PC-3 (cell line): ENCODE measurements around the gene LAMA3. TPM values are rescaled to one million over a fixed set of nuclear protein-coding genes. Genes with fewer than 3 reads are reported as not detected.

Experiments
- ATAC-seq: fragments of 200-7000 bp; cut with Tn5 transposase; 2 replicates; pipeline ENCODE4 v1.9.1; 2020; ENCODE audit warnings: mild to moderate bottlenecking, moderate library complexity
- BruUV-seq: library from RNA; stranded (reverse); fragments of 400-500 nt; replicated peaks from 2 replicates; lab custom pipeline; 2021; lab: Mats Ljungman, UMichigan
- CTCF ChIA-PET: fragments of 300-600 bp; sonication (Branson Sonifier 250); formaldehyde crosslinking; loops from one replicate; lab custom pipeline; 2022; ENCODE audit warnings: antibody characterized with exemption; lab: Charles Lee
- POLR2A ChIA-PET: fragments of 300-600 bp; sonication (Branson Sonifier 250); formaldehyde crosslinking; loops from one replicate; lab custom pipeline; 2022; ENCODE audit warnings: antibody characterized with exemption; ENCODE audit not compliant: unreplicated experiment; lab: Charles Lee
- DNase-seq: peaks from one replicate; pipeline ENCODE4 v3.0.0-alpha.2; 2015
- H2AFZ ChIP-seq: fragments of 300-600 bp; sonication (generic); 2 replicates; pipeline ENCODE4 v1.6.0; 2016; ENCODE audit warnings: antibody characterized with exemption, low read length
- H3F3A ChIP-seq: fragments of 300-600 bp; sonication (generic); one replicate; pipeline ENCODE4 v1.6.0; 2017; ENCODE audit warnings: antibody characterized with exemption, low read length, control low read depth, mild to moderate bottlenecking; ENCODE audit not compliant: unreplicated experiment
- H3K27ac ChIP-seq: fragments of 300-600 bp; sonication (generic); 2 replicates; pipeline ENCODE4 v1.5.1; 2016; ENCODE audit warnings: mild to moderate bottlenecking, low read length
- H3K27me3 ChIP-seq: fragments of 300-600 bp; sonication (generic); 2 replicates; pipeline ENCODE4 v1.6.1; 2016; ENCODE audit warnings: low read length, mixed read lengths
- H3K36me3 ChIP-seq: fragments of 300-600 bp; sonication (generic); 2 replicates; pipeline ENCODE4 v1.6.1; 2016; ENCODE audit warnings: low read depth, mixed run types, low read length, mixed read lengths
- H3K4me1 ChIP-seq: fragments of 300-600 bp; sonication (generic); 2 replicates; pipeline ENCODE4 v1.5.1; 2016; ENCODE audit warnings: low read length; ENCODE audit not compliant: insufficient read depth
- H3K4me2 ChIP-seq: fragments of 300-600 bp; sonication (generic); 2 replicates; pipeline ENCODE4 v1.6.0; 2016; ENCODE audit warnings: low read length
- H3K4me3 ChIP-seq: fragments of 300-600 bp; sonication (generic); 2 replicates; pipeline ENCODE4 v1.5.1; 2016; ENCODE audit warnings: mild to moderate bottlenecking, low read length, mixed read lengths
- H3K79me2 ChIP-seq: fragments of 300-600 bp; sonication (generic); 2 replicates; pipeline ENCODE4 v1.6.1; 2017; ENCODE audit warnings: low read length, mixed read lengths
- H3K9ac ChIP-seq: fragments of 300-600 bp; sonication (generic); 2 replicates; pipeline ENCODE4 v1.6.0; 2016; ENCODE audit warnings: mild to moderate bottlenecking, low read length
- H3K9me2 ChIP-seq: fragments of 300-600 bp; sonication (generic); replicated peaks from 2 replicates; pipeline ENCODE4 v1.6.1; 2016; ENCODE audit warnings: mixed run types, low read length, mixed read lengths
- H3K9me3 ChIP-seq: fragments of 300-600 bp; sonication (generic); 2 replicates; pipeline ENCODE4 v1.6.1; 2016; ENCODE audit warnings: low read length, mixed read lengths
- H4K20me1 ChIP-seq: fragments of 300-600 bp; sonication (generic); 2 replicates; pipeline ENCODE4 v1.6.1; 2016; ENCODE audit warnings: low read length, mixed read lengths
- EZH2 ChIP-seq: fragments of 300-600 bp; sonication (generic); IDR thresholded peaks from one replicate; pipeline ENCODE4 v1.6.1; 2017; ENCODE audit warnings: antibody characterized with exemption, mild to moderate bottlenecking, low read length; ENCODE audit not compliant: unreplicated experiment
- EZH2phosphoT487 ChIP-seq: fragments of 300-600 bp; sonication (generic); IDR thresholded peaks from 2 replicates; pipeline ENCODE4 v1.6.1; 2018; ENCODE audit warnings: mild to moderate bottlenecking, antibody characterized with exemption, low read length, borderline replicate concordance
- intact Hi-C: fragments of 100-400 bp; cut with micrococcal nuclease; formaldehyde crosslinking; loops from 2 replicates; pipeline ENCODE4 v1.9.0; 2023
- total RNA-seq: library from RNA; depleted of rRNA; stranded (reverse); fragments of >200 nt; gene quantifications from 2 replicates; pipeline ENCODE4 v1.2.3, GENCODE V29; 2014
- TF ChIP-seq, protein P1 (sequence below): fragments of 300-600 bp; sonication (generic); conservative IDR thresholded peaks from 2 replicates; pipeline ENCODE4 v1.5.1; 2017; ENCODE audit warnings: antibody characterized with exemption, low read depth, mild to moderate bottlenecking, low read length

LAMA3 gene
- total RNA-seq, 1 experiment from 2014 or later: 224 TPM

DNA sequence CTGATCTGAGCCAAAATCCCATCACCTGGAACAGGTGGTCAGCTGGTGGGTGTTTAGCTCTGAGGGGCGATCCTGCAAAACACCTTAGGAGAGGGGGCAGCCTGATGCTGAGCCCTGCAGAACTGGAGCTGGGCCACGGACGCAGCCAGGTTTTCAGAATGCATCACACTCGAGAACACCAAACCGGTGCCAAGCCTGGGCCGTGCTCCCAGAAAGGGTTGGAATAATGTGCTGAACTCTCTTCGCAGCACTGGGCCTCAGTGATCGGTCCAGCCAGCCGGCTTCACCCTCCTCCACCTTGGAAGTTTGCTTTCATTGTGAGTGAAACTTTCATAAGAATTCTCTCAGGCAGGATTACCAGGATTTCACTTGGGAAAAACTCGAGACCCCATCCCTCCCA, 268.8 kb downstream of the LAMA3 start:
- Histone ChIP-seq H3K27ac (no peak overlapping the region), H4K20me1 (no peaks in the 10 kb centered on the region), H3K9me3 (no peaks in the 10 kb centered on the region), H2AFZ (no peak overlapping the region), H3K36me3 (peaks cover 27% of the 10 kb centered on the region), H3K4me3 (no peak overlapping the region), H3K4me2 (no peak overlapping the region), H3K4me1 (no peaks in the 10 kb centered on the region), H3K9me2 (no peaks in the 10 kb centered on the region), H3K27me3 (no peaks in the 10 kb centered on the region), H3K79me2 (no peaks in the 10 kb centered on the region), H3F3A (no peaks in the 10 kb centered on the region), H3K9ac (no peak overlapping the region)
- CTCF ChIA-PET: no interaction called here
- intact Hi-C loops: loop anchor here (5.0 kb wide), 1 partner anchor 34 kb away; no protein-coding TSS in a partner anchor
- no TSS peak for BruUV-seq
- ATAC-seq (no peak), DNase-seq (no peak)
- POLR2A ChIA-PET: interaction anchor here (0.5 kb wide), 1 partner anchor 434 kb away, joined by 3 read pairs; no protein-coding TSS in a partner anchor
- TF ChIP-seq, protein P1, sequence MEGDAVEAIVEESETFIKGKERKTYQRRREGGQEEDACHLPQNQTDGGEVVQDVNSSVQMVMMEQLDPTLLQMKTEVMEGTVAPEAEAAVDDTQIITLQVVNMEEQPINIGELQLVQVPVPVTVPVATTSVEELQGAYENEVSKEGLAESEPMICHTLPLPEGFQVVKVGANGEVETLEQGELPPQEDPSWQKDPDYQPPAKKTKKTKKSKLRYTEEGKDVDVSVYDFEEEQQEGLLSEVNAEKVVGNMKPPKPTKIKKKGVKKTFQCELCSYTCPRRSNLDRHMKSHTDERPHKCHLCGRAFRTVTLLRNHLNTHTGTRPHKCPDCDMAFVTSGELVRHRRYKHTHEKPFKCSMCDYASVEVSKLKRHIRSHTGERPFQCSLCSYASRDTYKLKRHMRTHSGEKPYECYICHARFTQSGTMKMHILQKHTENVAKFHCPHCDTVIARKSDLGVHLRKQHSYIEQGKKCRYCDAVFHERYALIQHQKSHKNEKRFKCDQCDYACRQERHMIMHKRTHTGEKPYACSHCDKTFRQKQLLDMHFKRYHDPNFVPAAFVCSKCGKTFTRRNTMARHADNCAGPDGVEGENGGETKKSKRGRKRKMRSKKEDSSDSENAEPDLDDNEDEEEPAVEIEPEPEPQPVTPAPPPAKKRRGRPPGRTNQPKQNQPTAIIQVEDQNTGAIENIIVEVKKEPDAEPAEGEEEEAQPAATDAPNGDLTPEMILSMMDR: no peak
- TF ChIP-seq EZH2phosphoT487: no peak
- TF ChIP-seq EZH2: no peak

DNA sequence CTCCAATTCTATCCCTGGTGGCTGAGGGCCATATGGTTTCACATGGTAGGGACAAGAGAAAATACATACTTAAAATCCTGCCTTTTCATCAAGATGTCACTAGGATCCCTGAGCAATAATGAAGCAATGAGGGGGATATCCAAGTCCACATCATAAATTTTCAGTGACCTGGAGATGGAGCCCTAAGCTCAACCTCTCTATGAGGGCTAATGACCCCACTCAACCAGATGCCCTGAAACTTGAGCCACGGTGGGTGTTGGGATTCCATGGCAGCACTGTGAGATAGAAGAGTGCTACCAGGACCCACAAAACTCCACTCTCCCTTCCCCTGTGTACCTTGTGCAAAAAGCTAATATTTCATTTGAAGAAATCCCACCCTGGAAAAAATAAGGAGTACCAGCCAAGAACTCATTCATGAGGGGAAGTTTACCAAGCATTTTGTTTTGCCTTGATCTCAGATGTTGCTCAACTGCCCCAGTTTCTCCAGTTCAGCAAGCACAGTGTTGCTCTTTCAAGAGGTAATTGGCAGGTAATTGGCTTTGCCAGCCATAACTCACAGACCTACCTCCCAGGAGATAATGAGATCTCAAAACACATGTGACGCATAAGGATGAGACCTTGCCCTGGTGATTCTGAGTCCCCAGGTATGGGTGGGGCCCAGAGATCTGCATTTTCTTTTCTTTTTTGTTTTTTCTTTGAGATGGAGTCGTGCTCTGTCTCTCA, 274.4 kb downstream of the LAMA3 start:
- POLR2A ChIA-PET: interaction anchor here (0.7 kb wide), 1 partner anchor 121 kb away, joined by 3 read pairs; no protein-coding TSS in a partner anchor
- CTCF ChIA-PET: no interaction called here
- Histone ChIP-seq H3K9ac (no peak overlapping the region), H3K9me2 (no peaks in the 10 kb centered on the region), H3K9me3 (no peaks in the 10 kb centered on the region), H3K27me3 (no peaks in the 10 kb centered on the region), H3K4me2 (no peak overlapping the region), H3F3A (no peaks in the 10 kb centered on the region), H2AFZ (no peak overlapping the region; the same call in 1 of the 2 replicates), H3K4me1 (no peaks in the 10 kb centered on the region), H3K79me2 (no peaks in the 10 kb centered on the region), H3K27ac (no peak overlapping the region), H4K20me1 (no peaks in the 10 kb centered on the region), H3K4me3 (no peak overlapping the region), H3K36me3 (no peaks in the 10 kb centered on the region)
- TF ChIP-seq, protein P1: peak; percentile 44; the same call in 1 of the 2 replicates
- no peak for TF ChIP-seq EZH2phosphoT487
- no TSS peak for BruUV-seq
- intact Hi-C loops: loop anchor here (2.0 kb wide), 1 partner anchor 155 kb away; no protein-coding TSS in a partner anchor
- DNase-seq: peak; percentile 32
- peak; percentile 46; the same call in 1 of the 2 replicates for ATAC-seq
